ENCODE data around the gene ROPN1B.
"Not testable (repeated sequence)": the region's sequence is repeated elsewhere in the genome, so short reads cannot be mapped to it uniquely, and the experiment has no call there.

Gene ROPN1B

GRCh38 chr3:125958511-125959316, 10.3 kb upstream of the ROPN1B start:
- DNase-seq (ENCODE audit: low read depth), result no peak

GRCh38 chr3:125959317-125960065, 9.5 kb upstream of the ROPN1B start:
- DNase-seq (ENCODE audit: low read depth), result no peak

- no peak for DNase-seq (ENCODE audit: low read depth)
Observed at GRCh38 chr3:125960066-125960424, 8.9 kb upstream of the ROPN1B start.

- no peak for DNase-seq (ENCODE audit: low read depth)
Observed at GRCh38 chr3:125960456-125961288, 8.3 kb upstream of the ROPN1B start.

- no peak for DNase-seq (ENCODE audit: low read depth)
Observed at GRCh38 chr3:125961289-125961589, 7.7 kb upstream of the ROPN1B start.

GRCh38 chr3:125963834-125964233, 5.1 kb upstream of the ROPN1B start:
- DNase-seq (ENCODE audit: low read depth), result not testable (repeated sequence)

GRCh38 chr3:125965505-125965904, 3.5 kb upstream of the ROPN1B start:
- DNase-seq (ENCODE audit: low read depth), result no peak

- no peak for DNase-seq (ENCODE audit: low read depth)
Observed at GRCh38 chr3:125967156-125967555, 1.8 kb upstream of the ROPN1B start.

- DNase-seq (ENCODE audit: low read depth), result not testable (repeated sequence)
Observed at GRCh38 chr3:125968121-125968520, 857 bp upstream of the ROPN1B start.

GRCh38 chr3:125971997-125972944, 3.3 kb downstream of the ROPN1B start:
- peak; percentile 20 for DNase-seq (ENCODE audit: low read depth)

GRCh38 chr3:125975245-125976002, 6.4 kb downstream of the ROPN1B start:
- not testable (repeated sequence) for DNase-seq (ENCODE audit: low read depth)

- DNase-seq (ENCODE audit: low read depth), result not testable (repeated sequence)
Observed at GRCh38 chr3:125976003-125976390, 7.0 kb downstream of the ROPN1B start.

- not testable (repeated sequence) for DNase-seq (ENCODE audit: low read depth)
Observed at GRCh38 chr3:125977104-125977503, 8.1 kb downstream of the ROPN1B start.

- not testable (repeated sequence) for DNase-seq (ENCODE audit: low read depth)
Observed at GRCh38 chr3:125984951-125985350, 16.0 kb downstream of the ROPN1B start.

GRCh38 chr3:125990253-125990970, 21.4 kb downstream of the ROPN1B start:
- DNase-seq (ENCODE audit: low read depth), result peak; percentile 41

GRCh38 chr3:125996751-125997150, 27.8 kb downstream of the ROPN1B start:
- DNase-seq (ENCODE audit: low read depth), result not testable (repeated sequence)

- no peak for DNase-seq (ENCODE audit: low read depth)
Observed at GRCh38 chr3:126002189-126002588, 33.2 kb downstream of the ROPN1B start.

- no peak for DNase-seq (ENCODE audit: low read depth)
Observed at GRCh38 chr3:126003447-126004190, 34.6 kb downstream of the ROPN1B start.

- DNase-seq (ENCODE audit: low read depth), result no peak
Observed at GRCh38 chr3:126004217-126004616, 35.2 kb downstream of the ROPN1B start.
